IPS-18c (cell line): ENCODE results near the gene MAN2A1.

Experiments
- H3K4me3 ChIP-seq: 2 replicates; pipeline ENCODE4 v1.7.0; 2013; ENCODE audit warnings: low read depth, mild to moderate bottlenecking, low read length, moderate library complexity; ENCODE audit not compliant: insufficient read depth
- H3K9me3 ChIP-seq: one replicate; pipeline ENCODE4 v1.6.1; 2013; ENCODE audit warnings: mild to moderate bottlenecking, low read length, moderate library complexity; ENCODE audit not compliant: control insufficient read depth, insufficient read depth

The MAN2A1 gene

GRCh38 chr5:109669991-109670706 lies 19.6 kb upstream of the MAN2A1 start:
- H3K9me3 ChIP-seq = no peaks in the 10 kb centered on the region
- H3K4me3 ChIP-seq = no peak overlapping the region

GRCh38 chr5:109671136-109671535 lies 18.6 kb upstream of the MAN2A1 start:
- no peak overlapping the region for H3K4me3 ChIP-seq
- H3K9me3 ChIP-seq = no peaks in the 10 kb centered on the region

GRCh38 chr5:109674596-109674995 lies 15.1 kb upstream of the MAN2A1 start:
- H3K9me3 ChIP-seq = no peaks in the 10 kb centered on the region
- no peak overlapping the region for H3K4me3 ChIP-seq

GRCh38 chr5:109676920-109677319 lies 12.8 kb upstream of the MAN2A1 start:
- Histone ChIP-seq H3K4me3 (no peak overlapping the region), H3K9me3 (no peaks in the 10 kb centered on the region)

GRCh38 chr5:109678447-109678846 lies 11.3 kb upstream of the MAN2A1 start:
- Histone ChIP-seq H3K4me3 (no peak overlapping the region), H3K9me3 (no peaks in the 10 kb centered on the region)

- no peaks in the 10 kb centered on the region for H3K9me3 ChIP-seq
- H3K4me3 ChIP-seq = no peak overlapping the region
These were observed 8.0 kb upstream of the MAN2A1 start for GRCh38 chr5:109681763-109682162.

- H3K4me3 ChIP-seq = no peak overlapping the region
- no peaks in the 10 kb centered on the region for H3K9me3 ChIP-seq
These were observed 7.3 kb upstream of the MAN2A1 start for GRCh38 chr5:109682383-109682782.

- Histone ChIP-seq H3K9me3 (no peaks in the 10 kb centered on the region), H3K4me3 (no peak overlapping the region)
These were observed 3.8 kb upstream of the MAN2A1 start for GRCh38 chr5:109685916-109686315.

- H3K9me3 ChIP-seq = no peaks in the 10 kb centered on the region
- peak overlapping the region; percentile 49; the same call in 1 of the 2 replicates for H3K4me3 ChIP-seq
These were observed 1.1 kb upstream of the MAN2A1 start for GRCh38 chr5:109688630-109688969.

- Histone ChIP-seq H3K9me3 (no peaks in the 10 kb centered on the region), H3K4me3 (peak overlapping the region; percentile 93)
These were observed 572 bp upstream of the MAN2A1 start for GRCh38 chr5:109688970-109689739.

- no peaks in the 10 kb centered on the region for H3K9me3 ChIP-seq
- peak overlapping the region; percentile 93 for H3K4me3 ChIP-seq
These were observed 681 bp downstream of the MAN2A1 start for GRCh38 chr5:109690242-109690974.

GRCh38 chr5:109690975-109691574 lies 1.3 kb downstream of the MAN2A1 start:
- H3K4me3 ChIP-seq = peak overlapping the region; percentile 93

GRCh38 chr5:109691996-109692395 lies 2.3 kb downstream of the MAN2A1 start:
- Histone ChIP-seq H3K4me3 (0 out of 2 replicates have a peak overlapping the region, but pooled peaks have one; percentile 93), H3K9me3 (peaks cover 2% of the 10 kb centered on the region)

More at GRCh38 chr5:109690975-109691574, 1.3 kb downstream of the MAN2A1 start:
- no peaks in the 10 kb centered on the region for H3K9me3 ChIP-seq

- no peak overlapping the region for H3K4me3 ChIP-seq
- H3K9me3 ChIP-seq = peaks cover 2% of the 10 kb centered on the region
These were observed 3.1 kb downstream of the MAN2A1 start for GRCh38 chr5:109692852-109693251.

GRCh38 chr5:109693535-109694400 lies 4.0 kb downstream of the MAN2A1 start:
- H3K4me3 ChIP-seq = no peak overlapping the region
- H3K9me3 ChIP-seq = peaks cover 2% of the 10 kb centered on the region

- H3K9me3 ChIP-seq = peaks cover 2% of the 10 kb centered on the region
- no peak overlapping the region for H3K4me3 ChIP-seq
These were observed 4.7 kb downstream of the MAN2A1 start for GRCh38 chr5:109694451-109694891.
